ENCODE measurements around the gene KRTAP3-1. TPM values are rescaled to one million over a fixed set of nuclear protein-coding genes. Genes with fewer than 3 reads are reported as not detected.

KRTAP3-1 gene
- total RNA-seq, 1 experiment from 2014 or later: not detected

- H3K9me3 Mint-ChIP-seq: no peaks in the 10 kb centered on the region
- no peak overlapping the region for H4K5ac ChIP-seq (ENCODE audit: insufficient read length, low read depth, low read length)
- no peak overlapping the region for H2AK5ac ChIP-seq (ENCODE audit: insufficient read length, low read length)
- H3K4me3 Mint-ChIP-seq: no peak overlapping the region
- H2BK15ac ChIP-seq (ENCODE audit: low read depth, low read length): no peak overlapping the region
- H3K4me1 Mint-ChIP-seq: peaks cover 17 to 19% of the 10 kb centered on the region in 2 experiments
- H2AFZ ChIP-seq (ENCODE audit: low read length): no peak overlapping the region
- H3K27ac Mint-ChIP-seq: no peak overlapping the region
- no peaks in the 10 kb centered on the region for H3K23me2 ChIP-seq (ENCODE audit: insufficient read length, low read depth, low read length, poor library complexity, severe bottlenecking)
- no peak overlapping the region for H4K8ac ChIP-seq (replicated peaks; ENCODE audit: insufficient read length, low read depth, low read length)
- no peak overlapping the region for H3K23ac ChIP-seq (ENCODE audit: insufficient read length, low read depth, low read length)
- H3K27me3 Mint-ChIP-seq (ENCODE audit: low read depth): no peaks in the 10 kb centered on the region
- H2BK5ac ChIP-seq (ENCODE audit: insufficient read length, low read length): no peak overlapping the region
- H4K20me1 ChIP-seq (ENCODE audit: control insufficient read depth, insufficient read depth, insufficient read length): no peaks in the 10 kb centered on the region
- no peak overlapping the region for H3K18ac ChIP-seq (ENCODE audit: insufficient read length, low read depth, low read length)
- no peak overlapping the region for H3K14ac ChIP-seq (ENCODE audit: insufficient read depth, low read length)
- H3K4me1 ChIP-seq (ENCODE audit: insufficient read depth, low read length): no peaks in the 10 kb centered on the region; the same call in 1 of the 2 replicates
- DNase-seq: no peak
- H3T11ph ChIP-seq (ENCODE audit: low read length): no peak overlapping the region
- H3K9ac ChIP-seq (ENCODE audit: extremely low read depth, insufficient read length, low read length): no peak overlapping the region
- H3K79me1 ChIP-seq (ENCODE audit: insufficient read depth, low read depth, low read length, poor library complexity, severe bottlenecking): no peaks in the 10 kb centered on the region
- no peak overlapping the region for H4K91ac ChIP-seq (ENCODE audit: insufficient read length, low read depth, low read length)
- no peak overlapping the region for H2BK120ac ChIP-seq (ENCODE audit: low read depth, low read length, poor library complexity, severe bottlenecking)
- H3K4ac ChIP-seq (ENCODE audit: low read depth, low read length): no peak overlapping the region
- no peaks in the 10 kb centered on the region for H3K9me3 ChIP-seq (ENCODE audit: control insufficient read depth, low read depth, low read length)
- H3K79me2 ChIP-seq (ENCODE audit: insufficient read depth, low read length): no peaks in the 10 kb centered on the region
- H2BK20ac ChIP-seq (ENCODE audit: low read depth, low read length, poor library complexity, severe bottlenecking): no peak overlapping the region
- no CpG with 5 or more reads among the region's 6 CpGs for WGBS (ENCODE audit: extremely low coverage, insufficient read length, low lambda C conversion rate)
- TF ChIP-seq CTCF (conservative IDR thresholded peaks at IDR 0.05): no peak
- no peaks in the 10 kb centered on the region for H3K36me3 Mint-ChIP-seq (ENCODE audit: insufficient read depth in 1 of 3, low read depth in 3 of 3)
- H3K4me2 ChIP-seq (ENCODE audit: insufficient read depth, insufficient read length, low read length): no peak overlapping the region
- no peaks in the 10 kb centered on the region for H3K27me3 ChIP-seq (ENCODE audit: insufficient read depth, low read length)
- no peak overlapping the region for H3K56ac ChIP-seq (ENCODE audit: insufficient read length, low read depth, low read length)
- no peak overlapping the region for H2BK12ac ChIP-seq (ENCODE audit: insufficient read length, low read depth, low read length)
- no peak overlapping the region for H3K27ac ChIP-seq (ENCODE audit: insufficient read length, low read depth, low read length)
Observed at GRCh38 chr17:41012326-41013120, 3.6 kb upstream of the KRTAP3-1 start.

All from H9 (cell line).